Middle frontal gyrus (tissue), 1 donor: ENCODE measurements around the gene SPATA31D1.

Experiments used
- DNase-seq: peaks from one replicate; pipeline ENCODE4 v3.0.0-alpha.2; 2015; ENCODE audit warnings: low spot score; ENCODE audit errors: extremely low spot score

SPATA31D1 gene

DNA sequence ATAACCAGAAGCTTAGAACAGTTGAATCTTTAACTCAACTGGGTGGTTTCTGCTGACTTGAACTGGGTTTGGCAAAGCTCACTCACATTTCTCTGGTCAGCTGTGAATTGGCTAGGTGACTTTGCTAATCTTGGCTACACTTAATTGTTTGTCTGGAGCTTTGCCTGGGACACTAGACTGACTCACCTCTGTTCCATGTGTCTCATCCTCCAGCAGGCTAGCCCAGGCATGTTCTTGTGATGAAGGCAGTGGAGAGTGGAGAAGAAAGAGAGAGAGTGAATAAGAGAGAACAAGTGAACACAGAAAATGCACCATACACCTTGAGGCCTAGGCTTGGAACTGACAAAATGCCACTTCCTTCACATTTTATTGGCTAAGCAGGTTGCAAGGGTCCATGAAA is 32.6 kb downstream of the SPATA31D1 start:
- DNase-seq, result no peak

DNA sequence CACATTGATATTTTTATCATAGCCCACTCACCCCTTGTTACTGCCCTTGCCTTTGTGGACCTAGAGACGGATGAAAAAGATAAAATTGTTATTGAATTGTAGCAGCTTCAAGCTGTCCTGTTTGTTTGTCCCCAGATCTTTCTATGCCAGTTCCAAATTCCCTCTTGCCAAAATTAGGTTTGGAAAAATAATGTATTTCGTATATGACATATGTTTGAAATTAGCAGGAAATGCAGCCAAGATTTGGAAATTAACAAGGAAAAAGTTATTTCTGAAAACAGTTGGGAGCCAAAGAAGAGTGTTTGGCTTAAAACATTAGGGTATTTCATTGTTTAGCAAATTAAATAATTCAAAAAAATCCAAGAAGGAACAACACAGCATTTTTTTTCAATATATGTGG is 33.5 kb downstream of the SPATA31D1 start:
- DNase-seq, result no peak

DNA sequence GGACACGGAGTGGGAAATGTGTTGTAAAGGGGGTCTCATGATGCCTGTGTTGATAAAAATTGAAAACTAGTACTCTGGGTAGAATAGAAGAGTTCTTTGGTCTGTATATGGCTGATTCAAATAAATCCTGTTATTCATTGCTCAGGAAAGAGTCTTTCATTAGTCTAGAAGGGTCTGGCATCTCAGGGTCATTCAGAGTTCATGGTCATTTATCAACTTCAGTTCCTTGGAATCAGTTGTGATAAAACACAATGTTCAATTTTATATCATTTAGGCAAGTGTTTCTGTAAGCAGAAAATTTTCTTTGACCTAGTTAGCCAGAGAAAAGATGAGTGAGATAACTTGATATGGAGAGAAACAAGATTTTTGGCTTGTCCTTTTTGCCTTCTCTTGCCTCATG is 36.3 kb downstream of the SPATA31D1 start:
- DNase-seq, result no peak

DNA sequence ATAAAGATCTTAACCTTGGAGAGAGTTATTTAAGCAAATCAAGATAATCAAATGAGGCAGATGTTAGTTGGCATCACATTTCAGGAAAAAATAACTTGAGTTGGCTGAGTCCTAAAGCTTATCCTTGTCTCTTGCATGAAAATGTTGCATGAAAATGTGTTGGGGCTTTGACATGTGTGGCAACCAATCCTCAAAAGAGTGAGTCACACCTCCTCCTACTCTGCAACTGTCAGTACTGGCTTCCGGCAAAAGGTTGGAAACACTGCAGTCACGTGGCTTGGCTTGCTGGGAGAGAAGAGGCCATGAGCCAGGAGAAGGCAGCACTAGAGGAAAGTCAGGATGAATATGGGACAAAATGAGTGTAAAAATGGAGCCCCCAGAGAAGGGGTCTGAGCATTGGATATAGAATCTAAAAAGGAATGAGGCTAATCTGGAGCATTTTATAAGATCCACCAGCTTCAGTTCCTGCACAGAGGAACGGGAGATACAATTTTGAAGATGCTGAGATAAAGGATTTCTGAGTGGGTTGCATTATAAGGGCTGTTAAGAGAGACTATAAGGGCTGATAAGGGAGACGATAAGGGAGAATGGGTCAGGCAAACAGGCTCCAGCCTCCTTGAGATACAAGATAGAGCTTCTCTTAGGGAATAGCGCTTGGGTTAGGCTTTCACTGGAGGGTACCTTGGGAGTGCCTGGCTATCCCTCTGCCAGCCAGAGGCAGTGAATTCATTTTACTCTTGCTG is 43.1 kb downstream of the SPATA31D1 start:
- DNase-seq, result peak; percentile 65

DNA sequence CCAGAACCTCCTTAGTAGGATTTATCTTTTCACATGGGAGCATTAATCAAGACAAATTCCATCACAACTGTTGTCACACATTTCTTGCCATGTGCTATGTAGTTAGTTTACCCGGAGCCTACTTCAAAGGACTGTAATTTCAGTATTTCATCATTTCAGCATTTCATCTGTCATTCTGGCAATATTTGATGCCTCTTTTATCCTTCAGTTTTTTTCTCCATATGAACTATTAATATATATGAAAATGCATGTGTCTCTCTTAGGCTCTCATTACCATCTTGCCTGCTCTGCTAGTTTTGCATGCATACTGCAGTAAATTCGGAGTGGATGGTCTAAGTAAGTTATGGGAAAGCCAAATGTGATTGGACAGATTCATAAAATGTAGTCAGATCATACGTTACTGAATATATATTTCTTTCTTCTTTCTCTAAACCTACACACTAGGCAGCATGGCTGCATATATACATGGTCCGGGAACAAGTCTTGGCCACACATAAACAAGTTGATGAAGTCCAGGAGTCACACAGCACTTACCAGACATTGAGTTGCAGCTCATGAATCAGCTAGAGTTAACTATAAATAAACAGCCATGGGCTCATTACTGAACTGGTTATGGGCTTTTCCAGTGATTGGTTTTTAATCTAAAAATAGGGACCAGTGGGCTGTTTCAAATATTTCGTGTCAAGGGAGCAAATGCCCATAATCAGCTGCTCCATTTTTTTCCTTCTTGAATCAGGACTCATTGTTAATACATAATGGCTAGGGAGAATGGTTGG is 46.6 kb downstream of the SPATA31D1 start:
- DNase-seq, result no peak

DNA sequence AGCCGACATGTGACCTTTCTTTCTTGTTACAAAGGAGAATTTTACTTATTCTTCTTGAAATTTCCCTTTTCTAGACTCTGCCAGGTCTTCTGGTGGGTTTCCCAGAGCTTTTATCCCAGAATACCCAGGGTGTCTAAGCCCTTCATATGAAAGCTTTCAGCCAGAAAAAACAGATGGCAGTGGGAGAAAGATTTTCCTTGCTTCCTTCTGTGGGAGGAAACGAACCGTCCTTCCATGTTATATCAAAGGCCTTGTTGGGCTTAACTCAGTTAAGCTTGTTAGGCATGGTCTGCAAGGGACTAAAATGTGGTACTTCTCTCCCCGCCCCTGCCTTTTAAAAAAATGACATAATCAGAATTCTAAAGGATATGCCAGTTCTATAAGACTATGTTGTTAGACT is 47.5 kb downstream of the SPATA31D1 start:
- no peak for DNase-seq

DNA sequence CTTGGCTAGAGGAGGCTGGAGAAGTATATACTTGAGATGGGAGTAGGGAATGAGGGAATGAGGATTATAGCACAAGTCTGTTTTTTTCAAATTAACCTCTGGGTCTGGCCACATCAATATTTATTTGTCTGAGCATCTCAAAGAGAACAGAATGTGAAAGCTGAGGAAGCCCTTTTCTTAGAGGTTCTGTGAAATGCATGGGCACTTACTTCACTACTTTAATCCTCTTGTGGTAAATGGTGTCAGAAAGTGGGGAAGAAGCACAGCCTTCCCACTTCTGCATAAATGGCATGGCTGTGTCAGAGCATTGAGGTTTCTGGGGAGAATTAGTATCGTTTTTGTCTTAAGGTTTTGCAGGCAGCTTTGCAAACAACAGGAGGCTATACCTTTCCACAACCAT is 48.6 kb downstream of the SPATA31D1 start:
- no peak for DNase-seq

DNA sequence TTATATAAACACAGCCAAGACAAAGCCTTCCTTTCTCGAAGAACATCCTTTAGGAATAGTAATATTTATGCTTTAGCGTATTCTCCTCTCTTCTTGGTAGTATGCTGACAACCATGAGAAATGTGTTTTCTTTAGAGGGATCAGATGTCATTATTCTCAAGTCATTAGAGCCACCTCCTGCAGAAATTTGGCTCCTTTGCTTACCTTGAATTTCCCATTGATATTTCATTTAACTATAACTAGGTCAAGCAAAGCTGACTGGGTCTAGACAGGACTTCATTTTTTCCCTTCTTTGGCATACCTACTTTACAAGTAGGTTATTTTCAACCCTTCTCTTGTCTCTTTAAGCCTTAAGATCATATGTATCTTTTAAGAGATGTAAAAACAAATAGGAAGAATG is 50.3 kb downstream of the SPATA31D1 start:
- no peak for DNase-seq
